SK-N-SH treated with all-trans-retinoic acid at 6 μM for 48 hours (cell line): Measurements from ENCODE around the gene TSSK3.

Source experiments
- ATAC-seq: fragments of 200-7000 bp; cut with Tn5 transposase; 3 replicates; pipeline ENCODE4 v1.9.1; 2020; ENCODE audit warnings: mild to moderate bottlenecking, moderate library complexity
- ARNTL ChIP-seq: fragments of 450-650 bp; formaldehyde crosslinking; IDR thresholded peaks from 2 replicates; pipeline ENCODE4 v1.5.0; 2020; ENCODE audit warnings: low read depth, mild to moderate bottlenecking, moderate library complexity, borderline replicate concordance
- BACH2 ChIP-seq: fragments of 250-450 bp; sonication (Bioruptor Pico); IDR thresholded peaks from 2 replicates; pipeline ENCODE4 v1.9.0; 2021; ENCODE audit warnings: mild to moderate bottlenecking, borderline replicate concordance
- CSDC2 ChIP-seq: fragments of 250-450 bp; sonication (Bioruptor Pico); IDR thresholded peaks from 2 replicates; pipeline ENCODE4 v1.5.0; 2020; ENCODE audit warnings: mild to moderate bottlenecking, moderate library complexity
- GLIS3 ChIP-seq: fragments of 250-450 bp; sonication (Bioruptor Pico); IDR thresholded peaks from 2 replicates; pipeline ENCODE4 v1.5.0; 2020; ENCODE audit warnings: mild to moderate bottlenecking, moderate library complexity
- ISL1 ChIP-seq: fragments of 250-450 bp; sonication (Bioruptor Pico); IDR thresholded peaks from 2 replicates; pipeline ENCODE4 v2.1.2; 2022; ENCODE audit warnings: mild to moderate bottlenecking, moderate library complexity
- OSR1 ChIP-seq: fragments of 250-450 bp; sonication (Bioruptor Pico); IDR thresholded peaks from 2 replicates; pipeline ENCODE4 v1.8.0; 2022; ENCODE audit warnings: moderate library complexity, mild to moderate bottlenecking, inconsistent platforms
- PPARA ChIP-seq: fragments of 250-450 bp; sonication (Bioruptor Pico); IDR thresholded peaks from 2 replicates; pipeline ENCODE4 v1.5.0; 2020; ENCODE audit warnings: mild to moderate bottlenecking, borderline replicate concordance
- RARB ChIP-seq: fragments of 250-450 bp; sonication (Bioruptor Pico); IDR thresholded peaks from 2 replicates; pipeline ENCODE4 v1.8.0; 2021; ENCODE audit warnings: mild to moderate bottlenecking, moderate library complexity
- SNAI2 ChIP-seq: fragments of 250-450 bp; sonication (Bioruptor Pico); IDR thresholded peaks from 2 replicates; pipeline ENCODE4 v1.5.0; 2020; ENCODE audit warnings: mild to moderate bottlenecking, moderate library complexity
- TCF4 ChIP-seq: fragments of 250-450 bp; sonication (Bioruptor Pico); IDR thresholded peaks from 2 replicates; pipeline ENCODE4 v1.8.0; 2021; ENCODE audit warnings: mild to moderate bottlenecking, moderate library complexity, borderline replicate concordance
- ZC3H10 ChIP-seq: fragments of 250-450 bp; sonication (Bioruptor Pico); IDR thresholded peaks from 2 replicates; pipeline ENCODE4 v1.5.1; 2021; ENCODE audit warnings: mild to moderate bottlenecking, moderate library complexity
- ZFP3 ChIP-seq: fragments of 250-450 bp; sonication (Bioruptor Pico); IDR thresholded peaks from 2 replicates; pipeline ENCODE4 v1.5.0; 2020; ENCODE audit warnings: mild to moderate bottlenecking, moderate library complexity
- ZFP30 ChIP-seq: fragments of 450-650 bp; formaldehyde crosslinking; IDR thresholded peaks from 2 replicates; pipeline ENCODE4 v1.5.0; 2022; ENCODE audit warnings: mild to moderate bottlenecking, moderate library complexity
- ZNF565 ChIP-seq: fragments of 450-650 bp; formaldehyde crosslinking; conservative IDR thresholded peaks from 2 replicates; pipeline ENCODE4 v1.5.0; 2020; ENCODE audit warnings: low read depth, mild to moderate bottlenecking, moderate library complexity
- ZNF8 ChIP-seq: fragments of 450-650 bp; formaldehyde crosslinking; IDR thresholded peaks from 2 replicates; pipeline ENCODE4 v1.5.0; 2020; ENCODE audit warnings: mild to moderate bottlenecking, moderate library complexity
- TF ChIP-seq, protein P1 (sequence below): fragments of 250-450 bp; sonication (Bioruptor Pico); IDR thresholded peaks from 2 replicates; pipeline ENCODE4 v1.8.0; 2021; ENCODE audit warnings: low read depth, mild to moderate bottlenecking, moderate library complexity, borderline replicate concordance
- TF ChIP-seq, protein P2 (sequence below): fragments of 250-450 bp; sonication (Bioruptor Pico); IDR thresholded peaks from 2 replicates; pipeline ENCODE4 v1.5.1; 2020; ENCODE audit warnings: low read depth, mild to moderate bottlenecking, moderate library complexity
- TF ChIP-seq, protein P3 (sequence below): fragments of 250-450 bp; sonication (Bioruptor Pico); IDR thresholded peaks from 2 replicates; pipeline ENCODE4 v1.5.1; 2021; ENCODE audit warnings: mild to moderate bottlenecking, moderate library complexity
- TF ChIP-seq, protein P4 (sequence below): fragments of 250-450 bp; sonication (Bioruptor Pico); IDR thresholded peaks from 2 replicates; pipeline ENCODE4 v1.8.0; 2020; ENCODE audit warnings: mild to moderate bottlenecking, moderate library complexity, borderline replicate concordance
- TF ChIP-seq, protein P5 (sequence below): fragments of 250-450 bp; sonication (Bioruptor Pico); IDR thresholded peaks from 2 replicates; pipeline ENCODE4 v1.5.0; 2020; ENCODE audit warnings: mild to moderate bottlenecking, moderate library complexity

TSSK3 gene

DNA sequence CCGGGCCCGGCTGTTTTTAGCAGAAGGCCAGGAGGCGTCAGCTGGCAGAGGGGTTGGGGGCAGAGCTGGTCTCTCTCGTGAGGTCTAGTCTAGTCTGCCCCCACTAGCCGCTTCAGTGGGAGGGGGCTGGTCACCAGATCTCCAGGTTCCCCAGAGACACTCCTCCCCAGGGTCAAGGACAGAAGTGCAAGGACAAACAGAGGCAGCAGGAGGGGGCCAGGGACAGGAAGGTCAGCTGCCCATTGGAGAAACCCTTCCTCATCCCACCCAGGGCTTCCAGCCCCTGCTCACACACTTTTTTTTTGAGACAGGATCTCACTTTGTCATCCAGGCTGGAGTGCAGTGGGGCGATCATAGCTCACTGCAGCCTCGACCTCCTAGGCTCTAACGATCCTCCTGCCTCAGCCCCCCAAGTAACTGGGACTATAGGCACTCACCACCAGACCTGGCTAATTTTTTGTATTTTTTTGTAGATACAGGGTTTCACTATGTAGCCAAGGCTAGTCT lies 10.0 kb upstream of the TSSK3 start:
- ATAC-seq: no peak
- TF ChIP-seq RARB (CRISPR knock-in tag): no peak
- no peak for TF ChIP-seq CSDC2
- no peak for TF ChIP-seq BACH2 (CRISPR knock-in tag)
- no peak for TF ChIP-seq SNAI2 (CRISPR knock-in tag)

DNA sequence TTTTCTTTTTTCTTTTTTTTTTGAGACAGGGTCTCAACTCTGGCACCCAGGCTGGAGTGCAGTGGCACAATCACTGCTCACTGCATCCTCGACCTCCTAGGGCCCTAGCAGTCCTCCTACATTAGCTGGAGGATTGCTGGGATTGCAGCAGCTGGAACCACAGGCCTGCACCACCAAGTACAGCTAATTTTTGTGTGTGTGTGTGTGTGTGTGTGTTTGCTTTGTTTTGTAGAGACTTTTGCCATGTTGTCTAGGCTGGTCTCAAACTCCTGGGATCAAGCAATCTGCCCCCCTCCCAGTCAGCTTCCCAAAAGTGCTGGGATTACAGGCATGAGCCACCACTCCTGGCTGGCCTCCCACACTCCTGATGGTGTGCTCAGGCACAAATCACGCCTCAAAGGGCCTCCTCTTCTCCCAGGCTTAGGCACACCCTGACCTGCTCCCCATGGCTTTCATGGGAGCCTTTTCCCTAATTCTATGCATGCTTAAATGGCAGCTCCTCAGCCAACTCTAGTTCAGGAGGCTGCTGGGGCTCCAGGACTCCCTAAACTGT lies 9.4 kb upstream of the TSSK3 start:
- ATAC-seq: no peak
- TF ChIP-seq, protein P1, sequence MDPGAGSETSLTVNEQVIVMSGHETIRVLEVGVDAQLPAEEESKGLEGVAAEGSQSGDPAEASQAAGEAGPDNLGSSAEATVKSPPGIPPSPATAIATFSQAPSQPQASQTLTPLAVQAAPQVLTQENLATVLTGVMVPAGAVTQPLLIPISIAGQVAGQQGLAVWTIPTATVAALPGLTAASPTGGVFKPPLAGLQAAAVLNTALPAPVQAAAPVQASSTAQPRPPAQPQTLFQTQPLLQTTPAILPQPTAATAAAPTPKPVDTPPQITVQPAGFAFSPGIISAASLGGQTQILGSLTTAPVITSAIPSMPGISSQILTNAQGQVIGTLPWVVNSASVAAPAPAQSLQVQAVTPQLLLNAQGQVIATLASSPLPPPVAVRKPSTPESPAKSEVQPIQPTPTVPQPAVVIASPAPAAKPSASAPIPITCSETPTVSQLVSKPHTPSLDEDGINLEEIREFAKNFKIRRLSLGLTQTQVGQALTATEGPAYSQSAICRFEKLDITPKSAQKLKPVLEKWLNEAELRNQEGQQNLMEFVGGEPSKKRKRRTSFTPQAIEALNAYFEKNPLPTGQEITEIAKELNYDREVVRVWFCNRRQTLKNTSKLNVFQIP: no peak
- TF ChIP-seq ZNF565 (no peak), GLIS3 (CRISPR knock-in tag) (no peak), CSDC2 (no peak), OSR1 (CRISPR knock-in tag) (no peak), TCF4 (CRISPR knock-in tag) (no peak), ZFP3 (CRISPR knock-in tag) (no peak), ISL1 (CRISPR knock-in tag) (no peak), RARB (CRISPR knock-in tag) (no peak)
- TF ChIP-seq, protein P2, sequence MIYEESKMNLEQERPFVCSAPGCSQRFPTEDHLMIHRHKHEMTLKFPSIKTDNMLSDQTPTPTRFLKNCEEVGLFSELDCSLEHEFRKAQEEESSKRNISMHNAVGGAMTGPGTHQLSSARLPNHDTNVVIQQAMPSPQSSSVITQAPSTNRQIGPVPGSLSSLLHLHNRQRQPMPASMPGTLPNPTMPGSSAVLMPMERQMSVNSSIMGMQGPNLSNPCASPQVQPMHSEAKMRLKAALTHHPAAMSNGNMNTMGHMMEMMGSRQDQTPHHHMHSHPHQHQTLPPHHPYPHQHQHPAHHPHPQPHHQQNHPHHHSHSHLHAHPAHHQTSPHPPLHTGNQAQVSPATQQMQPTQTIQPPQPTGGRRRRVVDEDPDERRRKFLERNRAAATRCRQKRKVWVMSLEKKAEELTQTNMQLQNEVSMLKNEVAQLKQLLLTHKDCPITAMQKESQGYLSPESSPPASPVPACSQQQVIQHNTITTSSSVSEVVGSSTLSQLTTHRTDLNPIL: no peak
- TF ChIP-seq, protein P3, sequence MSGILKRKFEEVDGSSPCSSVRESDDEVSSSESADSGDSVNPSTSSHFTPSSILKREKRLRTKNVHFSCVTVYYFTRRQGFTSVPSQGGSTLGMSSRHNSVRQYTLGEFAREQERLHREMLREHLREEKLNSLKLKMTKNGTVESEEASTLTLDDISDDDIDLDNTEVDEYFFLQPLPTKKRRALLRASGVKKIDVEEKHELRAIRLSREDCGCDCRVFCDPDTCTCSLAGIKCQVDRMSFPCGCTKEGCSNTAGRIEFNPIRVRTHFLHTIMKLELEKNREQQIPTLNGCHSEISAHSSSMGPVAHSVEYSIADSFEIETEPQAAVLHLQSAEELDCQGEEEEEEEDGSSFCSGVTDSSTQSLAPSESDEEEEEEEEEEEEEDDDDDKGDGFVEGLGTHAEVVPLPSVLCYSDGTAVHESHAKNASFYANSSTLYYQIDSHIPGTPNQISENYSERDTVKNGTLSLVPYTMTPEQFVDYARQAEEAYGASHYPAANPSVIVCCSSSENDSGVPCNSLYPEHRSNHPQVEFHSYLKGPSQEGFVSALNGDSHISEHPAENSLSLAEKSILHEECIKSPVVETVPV (CRISPR knock-in tag): no peak
- TF ChIP-seq, all 23 proteins: peak for 0

DNA sequence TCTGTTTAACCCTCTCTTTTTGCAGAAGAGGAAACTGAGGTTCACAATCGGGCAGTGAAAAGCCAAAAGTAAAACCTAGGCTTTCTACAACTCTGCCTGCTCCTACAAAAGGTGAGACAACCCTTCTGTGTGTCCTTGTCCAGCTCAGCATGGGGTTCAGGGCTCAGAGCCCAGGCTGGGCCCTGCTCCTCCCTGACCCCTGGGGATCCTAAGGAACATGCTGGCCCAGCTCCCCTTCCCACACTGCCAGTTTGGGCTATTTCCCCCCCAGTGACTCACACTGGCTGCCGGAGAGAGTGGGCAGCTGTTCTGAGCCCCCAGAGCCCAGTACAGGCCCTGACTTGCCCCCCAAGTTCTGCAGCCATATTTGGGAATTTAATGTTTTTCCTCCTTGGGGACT lies 8.9 kb upstream of the TSSK3 start:
- ATAC-seq: no peak
- TF ChIP-seq CSDC2 (no peak), OSR1 (CRISPR knock-in tag) (no peak), TCF4 (CRISPR knock-in tag) (no peak), ZNF8 (CRISPR knock-in tag) (no peak), GLIS3 (CRISPR knock-in tag) (no peak), ZNF565 (no peak), ISL1 (CRISPR knock-in tag) (no peak), ZFP30 (CRISPR knock-in tag) (no peak), BACH2 (CRISPR knock-in tag) (no peak), ARNTL (CRISPR knock-in tag) (no peak), PPARA (no peak), ZFP3 (CRISPR knock-in tag) (no peak), ZC3H10 (CRISPR knock-in tag) (no peak), RARB (CRISPR knock-in tag) (no peak)
- TF ChIP-seq, protein P1: no peak
- TF ChIP-seq, protein P4, sequence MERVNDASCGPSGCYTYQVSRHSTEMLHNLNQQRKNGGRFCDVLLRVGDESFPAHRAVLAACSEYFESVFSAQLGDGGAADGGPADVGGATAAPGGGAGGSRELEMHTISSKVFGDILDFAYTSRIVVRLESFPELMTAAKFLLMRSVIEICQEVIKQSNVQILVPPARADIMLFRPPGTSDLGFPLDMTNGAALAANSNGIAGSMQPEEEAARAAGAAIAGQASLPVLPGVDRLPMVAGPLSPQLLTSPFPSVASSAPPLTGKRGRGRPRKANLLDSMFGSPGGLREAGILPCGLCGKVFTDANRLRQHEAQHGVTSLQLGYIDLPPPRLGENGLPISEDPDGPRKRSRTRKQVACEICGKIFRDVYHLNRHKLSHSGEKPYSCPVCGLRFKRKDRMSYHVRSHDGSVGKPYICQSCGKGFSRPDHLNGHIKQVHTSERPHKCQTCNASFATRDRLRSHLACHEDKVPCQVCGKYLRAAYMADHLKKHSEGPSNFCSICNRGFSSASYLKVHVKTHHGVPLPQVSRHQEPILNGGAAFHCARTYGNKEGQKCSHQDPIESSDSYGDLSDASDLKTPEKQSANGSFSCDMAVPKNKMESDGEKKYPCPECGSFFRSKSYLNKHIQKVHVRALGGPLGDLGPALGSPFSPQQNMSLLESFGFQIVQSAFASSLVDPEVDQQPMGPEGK (CRISPR knock-in tag): no peak
- TF ChIP-seq, protein P5, sequence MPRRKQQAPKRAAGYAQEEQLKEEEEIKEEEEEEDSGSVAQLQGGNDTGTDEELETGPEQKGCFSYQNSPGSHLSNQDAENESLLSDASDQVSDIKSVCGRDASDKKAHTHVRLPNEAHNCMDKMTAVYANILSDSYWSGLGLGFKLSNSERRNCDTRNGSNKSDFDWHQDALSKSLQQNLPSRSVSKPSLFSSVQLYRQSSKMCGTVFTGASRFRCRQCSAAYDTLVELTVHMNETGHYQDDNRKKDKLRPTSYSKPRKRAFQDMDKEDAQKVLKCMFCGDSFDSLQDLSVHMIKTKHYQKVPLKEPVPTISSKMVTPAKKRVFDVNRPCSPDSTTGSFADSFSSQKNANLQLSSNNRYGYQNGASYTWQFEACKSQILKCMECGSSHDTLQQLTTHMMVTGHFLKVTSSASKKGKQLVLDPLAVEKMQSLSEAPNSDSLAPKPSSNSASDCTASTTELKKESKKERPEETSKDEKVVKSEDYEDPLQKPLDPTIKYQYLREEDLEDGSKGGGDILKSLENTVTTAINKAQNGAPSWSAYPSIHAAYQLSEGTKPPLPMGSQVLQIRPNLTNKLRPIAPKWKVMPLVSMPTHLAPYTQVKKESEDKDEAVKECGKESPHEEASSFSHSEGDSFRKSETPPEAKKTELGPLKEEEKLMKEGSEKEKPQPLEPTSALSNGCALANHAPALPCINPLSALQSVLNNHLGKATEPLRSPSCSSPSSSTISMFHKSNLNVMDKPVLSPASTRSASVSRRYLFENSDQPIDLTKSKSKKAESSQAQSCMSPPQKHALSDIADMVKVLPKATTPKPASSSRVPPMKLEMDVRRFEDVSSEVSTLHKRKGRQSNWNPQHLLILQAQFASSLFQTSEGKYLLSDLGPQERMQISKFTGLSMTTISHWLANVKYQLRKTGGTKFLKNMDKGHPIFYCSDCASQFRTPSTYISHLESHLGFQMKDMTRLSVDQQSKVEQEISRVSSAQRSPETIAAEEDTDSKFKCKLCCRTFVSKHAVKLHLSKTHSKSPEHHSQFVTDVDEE (CRISPR knock-in tag): no peak
- TF ChIP-seq, protein P2: no peak
- TF ChIP-seq, protein P3 (CRISPR knock-in tag): no peak
